GM12892 (cell line): ENCODE measurements around the gene KAT2B.

Experiments used
- DNase-seq: peaks from one replicate; pipeline ENCODE4 v3.0.0; 2011; ENCODE audit not compliant: insufficient read length
- FAIRE-seq: peaks from 2 replicates; lab custom pipeline; 2011; peaks lifted over from hg19 to GRCh38; lab: Jason Lieb, UNC
- POLR2A ChIP-seq: IDR thresholded peaks from 2 replicates; pipeline ENCODE4 v1.6.1; 2011; ENCODE audit warnings: low read depth, low read length, control low read depth
- POLR2AphosphoS5 ChIP-seq: IDR thresholded peaks from 2 replicates; pipeline ENCODE4 v1.6.1; 2011; ENCODE audit warnings: low read depth, low read length, control low read depth
- TAF1 ChIP-seq: IDR thresholded peaks from 2 replicates; pipeline ENCODE4 v1.6.1; 2011; ENCODE audit warnings: low read depth, mild to moderate bottlenecking, control low read depth, low read length, borderline replicate concordance

KAT2B gene

GRCh38 chr3:20056725-20057611 lies 16.7 kb downstream of the KAT2B start:
- no peak for TF ChIP-seq TAF1
- no peak for TF ChIP-seq POLR2AphosphoS5
- TF ChIP-seq POLR2A: no peak
- DNase-seq (no peak), FAIRE-seq (no peak)

GRCh38 chr3:20057612-20058180 lies 17.4 kb downstream of the KAT2B start:
- FAIRE-seq: no peak
- TF ChIP-seq POLR2A (no peak), TAF1 (no peak), POLR2AphosphoS5 (no peak)
- no peak for DNase-seq

GRCh38 chr3:20059929-20060328 lies 19.7 kb downstream of the KAT2B start:
- TF ChIP-seq POLR2A: no peak
- no peak for TF ChIP-seq TAF1
- no peak for TF ChIP-seq POLR2AphosphoS5
- no peak for DNase-seq
- no peak for FAIRE-seq

- FAIRE-seq (peak; percentile 36), DNase-seq (no peak)
- TF ChIP-seq POLR2A: no peak
- no peak for TF ChIP-seq TAF1
- no peak for TF ChIP-seq POLR2AphosphoS5
These were observed 20.9 kb downstream of the KAT2B start for GRCh38 chr3:20060974-20061685.

GRCh38 chr3:20062996-20063395 lies 22.8 kb downstream of the KAT2B start:
- FAIRE-seq (no peak), DNase-seq (no peak)
- TF ChIP-seq POLR2AphosphoS5: no peak

GRCh38 chr3:20064387-20064786 lies 24.1 kb downstream of the KAT2B start:
- TF ChIP-seq POLR2AphosphoS5: no peak
- no peak for TF ChIP-seq TAF1
- no peak for DNase-seq

GRCh38 chr3:20064796-20065564 lies 24.7 kb downstream of the KAT2B start:
- TF ChIP-seq POLR2AphosphoS5 (no peak), POLR2A (no peak), TAF1 (no peak)
- no peak for DNase-seq
- FAIRE-seq: no peak

More at GRCh38 chr3:20064387-20064786, 24.1 kb downstream of the KAT2B start:
- no peak for FAIRE-seq

- FAIRE-seq (no peak), DNase-seq (no peak)
- no peak for TF ChIP-seq POLR2AphosphoS5
- TF ChIP-seq POLR2A: no peak
- no peak for TF ChIP-seq TAF1
These were observed 25.8 kb downstream of the KAT2B start for GRCh38 chr3:20066079-20066478.

GRCh38 chr3:20066850-20067617 lies 26.8 kb downstream of the KAT2B start:
- FAIRE-seq: no peak
- TF ChIP-seq POLR2A (no peak), TAF1 (no peak), POLR2AphosphoS5 (no peak)
- no peak for DNase-seq

GRCh38 chr3:20068512-20069177 lies 28.4 kb downstream of the KAT2B start:
- DNase-seq (no peak), FAIRE-seq (peak; percentile 9)
- TF ChIP-seq POLR2AphosphoS5 (no peak), TAF1 (no peak), POLR2A (no peak)
